ENCODE data around the gene C4BPA.

GRCh38 chr1:207069858-207070506 lies 34.1 kb upstream of the C4BPA start:
- TF ChIP-seq, protein P1, sequence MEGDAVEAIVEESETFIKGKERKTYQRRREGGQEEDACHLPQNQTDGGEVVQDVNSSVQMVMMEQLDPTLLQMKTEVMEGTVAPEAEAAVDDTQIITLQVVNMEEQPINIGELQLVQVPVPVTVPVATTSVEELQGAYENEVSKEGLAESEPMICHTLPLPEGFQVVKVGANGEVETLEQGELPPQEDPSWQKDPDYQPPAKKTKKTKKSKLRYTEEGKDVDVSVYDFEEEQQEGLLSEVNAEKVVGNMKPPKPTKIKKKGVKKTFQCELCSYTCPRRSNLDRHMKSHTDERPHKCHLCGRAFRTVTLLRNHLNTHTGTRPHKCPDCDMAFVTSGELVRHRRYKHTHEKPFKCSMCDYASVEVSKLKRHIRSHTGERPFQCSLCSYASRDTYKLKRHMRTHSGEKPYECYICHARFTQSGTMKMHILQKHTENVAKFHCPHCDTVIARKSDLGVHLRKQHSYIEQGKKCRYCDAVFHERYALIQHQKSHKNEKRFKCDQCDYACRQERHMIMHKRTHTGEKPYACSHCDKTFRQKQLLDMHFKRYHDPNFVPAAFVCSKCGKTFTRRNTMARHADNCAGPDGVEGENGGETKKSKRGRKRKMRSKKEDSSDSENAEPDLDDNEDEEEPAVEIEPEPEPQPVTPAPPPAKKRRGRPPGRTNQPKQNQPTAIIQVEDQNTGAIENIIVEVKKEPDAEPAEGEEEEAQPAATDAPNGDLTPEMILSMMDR (IDR thresholded peaks at IDR 0.05) = no peak
- TF ChIP-seq POLR2A (IDR thresholded peaks at IDR 0.05) = no peak

All from esophagus squamous epithelium (tissue), 4 donors.